HCT116 (cell line): ENCODE measurements around the gene C2orf76.

ENCODE experiments used
- CBX3 ChIP-seq: IDR thresholded peaks from 2 replicates; pipeline ENCODE4 v1.6.1; 2012; ENCODE audit warnings: low read depth
- EZH2phosphoT487 ChIP-seq: fragments of 200-600 bp; IDR thresholded peaks from 2 replicates; pipeline ENCODE4 v1.6.1; 2018; ENCODE audit warnings: antibody characterized with exemption, borderline replicate concordance

DNA sequence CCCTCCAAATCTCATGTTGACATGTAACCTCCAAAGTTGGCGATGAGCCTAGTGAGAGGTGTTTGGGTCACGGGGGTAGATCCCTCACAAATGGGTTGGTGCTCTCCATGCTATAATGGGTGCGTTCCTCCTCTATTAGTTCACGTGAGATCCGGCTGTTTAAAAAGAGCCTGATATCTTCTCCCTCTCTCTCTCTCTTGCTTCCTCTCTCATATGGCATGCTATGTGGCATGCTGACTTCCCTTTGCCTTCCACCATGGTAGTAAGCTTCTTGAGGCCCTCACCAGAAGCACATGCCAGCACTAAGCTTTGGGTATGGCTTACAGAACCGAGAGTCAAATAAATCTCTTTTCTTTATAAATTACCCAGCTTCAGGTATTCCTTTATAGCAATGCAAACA, 39.2 kb downstream of the C2orf76 start:
- TF ChIP-seq CBX3 = no peak
- TF ChIP-seq EZH2phosphoT487 = no peak
